CD14-positive monocyte (primary cell): ENCODE measurements around the gene KCTD2. TPM values are rescaled to one million over a fixed set of nuclear protein-coding genes. Genes with fewer than 3 reads are reported as not detected.

ENCODE experiments used
- DNase-seq, 3 donors: peaks; one replicate each; pipeline ENCODE4 v3.0.0-alpha.2; 2011 to 2022
- H2AFZ ChIP-seq: 2 replicates; pipeline ENCODE4 v1.6.0; 2012; ENCODE audit warnings: mild to moderate bottlenecking, low read depth, low read length, inconsistent platforms; ENCODE audit not compliant: insufficient read depth, poor library complexity, severe bottlenecking
- H3K27ac ChIP-seq, 2 donors: 1 replicate in 1 of 2; 2 replicates in 1 of 2; pipeline ENCODE4 v1.5.1; 2012 to 2013; ENCODE audit warnings: low read length in 2 of 2, control low read depth in 1 of 2, inconsistent platforms in 1 of 2, low read depth in 1 of 2, mild to moderate bottlenecking in 1 of 2
- H3K27me3 ChIP-seq, 2 donors: one replicate each; pipeline versions ENCODE4 v1.6.0 to v1.6.1; 2011 to 2013; ENCODE audit warnings: low read length in 2 of 2; ENCODE audit not compliant: control insufficient read depth in 2 of 2, insufficient read depth in 2 of 2
- H3K36me3 ChIP-seq, 2 donors: replicated peaks in 1 of 2; 1 replicate in 1 of 2; 2 replicates in 1 of 2; pipeline versions ENCODE4 v1.5.1 to v1.6.1; 2012 to 2013; ENCODE audit warnings: low read length in 2 of 2, control low read depth in 1 of 2, inconsistent platforms in 1 of 2, mild to moderate bottlenecking in 1 of 2; ENCODE audit not compliant: insufficient read depth in 2 of 2, control insufficient read depth in 1 of 2
- H3K4me1 ChIP-seq, 2 donors: 1 replicate in 1 of 2; 2 replicates in 1 of 2; pipeline versions ENCODE4 v1.5.1 to v1.6.1; 2012 to 2013; ENCODE audit warnings: low read length in 2 of 2, control low read depth in 1 of 2, inconsistent platforms in 1 of 2, mild to moderate bottlenecking in 1 of 2, moderate library complexity in 1 of 2; ENCODE audit not compliant: insufficient read depth in 2 of 2, control insufficient read depth in 1 of 2
- H3K4me2 ChIP-seq: replicated peaks from 2 replicates; pipeline ENCODE3; 2012; ENCODE audit warnings: low read length, moderate library complexity, mild to moderate bottlenecking; ENCODE audit not compliant: poor library complexity, severe bottlenecking; ENCODE audit errors: extremely low read depth
- H3K4me3 ChIP-seq, 3 experiments: fragments of 200-600 bp in 1 of 3; sonication (generic) in 1 of 3; replicated peaks in 1 of 3; 1 replicate in 2 of 3; 2 replicates in 1 of 3; pipeline ENCODE4 v1.5.1; 2011 to 2013; ENCODE audit warnings: low read length in 3 of 3, mild to moderate bottlenecking in 3 of 3, control low read depth in 2 of 3, low read depth in 2 of 3, inconsistent platforms in 1 of 3, moderate library complexity in 1 of 3
- H3K79me2 ChIP-seq: 2 replicates; pipeline ENCODE4 v1.6.0; 2012; ENCODE audit warnings: mild to moderate bottlenecking, control low read depth, inconsistent platforms, low read length, moderate library complexity; ENCODE audit not compliant: insufficient read depth
- H3K9ac ChIP-seq: 2 replicates; pipeline ENCODE4 v1.6.0; 2017; ENCODE audit warnings: low read length, mild to moderate bottlenecking; ENCODE audit not compliant: insufficient read depth, poor library complexity, severe bottlenecking
- H3K9me3 ChIP-seq, 2 donors: replicated peaks in 1 of 2; 1 replicate in 1 of 2; 2 replicates in 1 of 2; pipeline versions ENCODE4 v1.5.1 to v1.6.1; 2012 to 2013; ENCODE audit warnings: low read length in 2 of 2, control low read depth in 1 of 2; ENCODE audit not compliant: control insufficient read depth in 1 of 2, insufficient read depth in 1 of 2
- H4K20me1 ChIP-seq: 2 replicates; pipeline ENCODE4 v1.6.0; 2012; ENCODE audit warnings: mild to moderate bottlenecking, low read length, control low read depth, moderate library complexity; ENCODE audit not compliant: insufficient read depth
- H3K27ac Mint-ChIP-seq, 7 donors: one replicate each; pipeline ENCODE4 v1.8.0; 2020; ENCODE audit warnings: mild to moderate bottlenecking in 7 of 7, mixed read lengths in 7 of 7, moderate library complexity in 6 of 7, inconsistent platforms in 2 of 7
- H3K27me3 Mint-ChIP-seq, 3 donors: one replicate each; pipeline ENCODE4 v1.8.0; 2021 to 2022; ENCODE audit warnings: low read depth in 3 of 3, mild to moderate bottlenecking in 3 of 3, mixed read lengths in 3 of 3, moderate library complexity in 3 of 3, inconsistent platforms in 1 of 3
- H3K36me3 Mint-ChIP-seq, 2 donors: one replicate each; pipeline ENCODE4 v1.8.0; 2020; ENCODE audit warnings: mixed read lengths in 2 of 2, inconsistent platforms in 1 of 2, mild to moderate bottlenecking in 1 of 2
- H3K4me1 Mint-ChIP-seq: one replicate; pipeline ENCODE4 v1.8.0; 2020; ENCODE audit warnings: mild to moderate bottlenecking, mixed read lengths
- H3K4me3 Mint-ChIP-seq, 2 donors: one replicate each; pipeline ENCODE4 v1.8.0; 2020; ENCODE audit warnings: mild to moderate bottlenecking in 2 of 2, mixed read lengths in 2 of 2, moderate library complexity in 1 of 2
- H3K9me3 Mint-ChIP-seq, 7 donors: one replicate each; pipeline ENCODE4 v1.8.0; 2020 to 2022; ENCODE audit warnings: mixed read lengths in 7 of 7, mild to moderate bottlenecking in 6 of 7, moderate library complexity in 6 of 7, inconsistent platforms in 2 of 7
- WGBS: methylation state at CpG from one replicate; pipeline ENCODE4 v1.1.5; 2013; ENCODE audit warnings: missing lambda C conversion rate; ENCODE audit not compliant: insufficient coverage; 5-methylcytosine and 5-hydroxymethylcytosine counted together
- intact Hi-C, 2 donors: fragments of 100-400 bp; cut with micrococcal nuclease; formaldehyde crosslinking; loops; one replicate each; pipeline versions ENCODE4 v1.15.0 to v1.15.1; 2023
- polyA plus RNA-seq, 3 donors: library from polyadenylated mRNA; depleted of rRNA in 1 of 3; unstranded in 2 of 3; stranded (reverse) in 1 of 3; fragments of 300-500 nt in 2 of 3; fragments of >200 nt in 1 of 3; fragmentation: Illumina TruSeq in 2 of 3; gene quantifications; 1 replicate in 2 of 3; 2 replicates in 1 of 3; pipeline ENCODE4 v1.2.3, GENCODE V29; 2012 to 2021
- TF ChIP-seq, protein P1 (sequence below): fragments of 200-600 bp; IDR thresholded peaks from one replicate; pipeline ENCODE4 v1.8.0; 2022; ENCODE audit warnings: antibody characterized with exemption, mild to moderate bottlenecking

KCTD2 gene
- polyA plus RNA-seq, 3 donors: 2.8 to 17.0 (median 2.9) TPM

GRCh38 chr17:75077072-75077495 is 30.1 kb downstream of the KCTD2 start:
- no peaks in the 10 kb centered on the region for H3K36me3 Mint-ChIP-seq
- H4K20me1 ChIP-seq: no peaks in the 10 kb centered on the region
- peaks cover 0 to 4% (median 0%) of the 10 kb centered on the region in 7 donors for H3K9me3 Mint-ChIP-seq
- H3K27me3 ChIP-seq: no peaks in the 10 kb centered on the region
- peak overlapping the region in 1 of 2 donors; percentile 73 for H3K27ac ChIP-seq
- H3K9ac ChIP-seq: peak overlapping the region; percentile 68
- WGBS: 38% methylated on average over 27 of the region's 30 CpGs
- no peaks in the 10 kb centered on the region for H3K9me3 ChIP-seq
- H2AFZ ChIP-seq: peak overlapping the region; percentile 94
- H3K4me1 ChIP-seq: peaks cover 61 to 63% of the 10 kb centered on the region in 2 donors
- H3K36me3 ChIP-seq: no peaks in the 10 kb centered on the region
- intact Hi-C loops: loop anchor here in 1 of 2 donors (5.0 kb wide), 1 partner anchor 35 kb away; no protein-coding TSS in a partner anchor
- peaks cover 0 to 2% (median under 1%) of the 10 kb centered on the region in 3 donors for H3K27me3 Mint-ChIP-seq
- H3K4me2 ChIP-seq: peak overlapping the region; percentile 89
- peak overlapping the region; percentile 1 to 71 (median 11) for H3K4me3 ChIP-seq
- DNase-seq: no peak
- peak overlapping the region; percentile 75 to 89 for H3K4me3 Mint-ChIP-seq
- TF ChIP-seq, protein P1, sequence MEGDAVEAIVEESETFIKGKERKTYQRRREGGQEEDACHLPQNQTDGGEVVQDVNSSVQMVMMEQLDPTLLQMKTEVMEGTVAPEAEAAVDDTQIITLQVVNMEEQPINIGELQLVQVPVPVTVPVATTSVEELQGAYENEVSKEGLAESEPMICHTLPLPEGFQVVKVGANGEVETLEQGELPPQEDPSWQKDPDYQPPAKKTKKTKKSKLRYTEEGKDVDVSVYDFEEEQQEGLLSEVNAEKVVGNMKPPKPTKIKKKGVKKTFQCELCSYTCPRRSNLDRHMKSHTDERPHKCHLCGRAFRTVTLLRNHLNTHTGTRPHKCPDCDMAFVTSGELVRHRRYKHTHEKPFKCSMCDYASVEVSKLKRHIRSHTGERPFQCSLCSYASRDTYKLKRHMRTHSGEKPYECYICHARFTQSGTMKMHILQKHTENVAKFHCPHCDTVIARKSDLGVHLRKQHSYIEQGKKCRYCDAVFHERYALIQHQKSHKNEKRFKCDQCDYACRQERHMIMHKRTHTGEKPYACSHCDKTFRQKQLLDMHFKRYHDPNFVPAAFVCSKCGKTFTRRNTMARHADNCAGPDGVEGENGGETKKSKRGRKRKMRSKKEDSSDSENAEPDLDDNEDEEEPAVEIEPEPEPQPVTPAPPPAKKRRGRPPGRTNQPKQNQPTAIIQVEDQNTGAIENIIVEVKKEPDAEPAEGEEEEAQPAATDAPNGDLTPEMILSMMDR: no peak
- H3K27ac Mint-ChIP-seq: peak overlapping the region in 1 of 7 donors; percentile 73
- peaks cover 64% of the 10 kb centered on the region for H3K4me1 Mint-ChIP-seq
- H3K79me2 ChIP-seq: no peaks in the 10 kb centered on the region

GRCh38 chr17:75077496-75078283 is 30.7 kb downstream of the KCTD2 start:
- Histone ChIP-seq H3K36me3 (no peaks in the 10 kb centered on the region), H3K27me3 (no peaks in the 10 kb centered on the region), H3K4me1 (peaks cover 61 to 63% of the 10 kb centered on the region in 2 donors), H3K9ac (peak overlapping the region; percentile 68), H3K4me3 (peak overlapping the region; percentile 1 to 71 (median 23)), H3K79me2 (no peaks in the 10 kb centered on the region), H4K20me1 (no peaks in the 10 kb centered on the region), H3K27ac (peak overlapping the region; percentile 14 to 73), H2AFZ (peak overlapping the region; percentile 94), H3K9me3 (no peaks in the 10 kb centered on the region), H3K4me2 (peak overlapping the region; percentile 89)
- TF ChIP-seq, protein P1: peak; percentile 43
- intact Hi-C loops: loop anchor here in 1 of 2 donors (5.0 kb wide), 1 partner anchor 35 kb away; no protein-coding TSS in a partner anchor
- Mint-ChIP-seq H3K27me3 (peaks cover 0 to 4% (median 1%) of the 10 kb centered on the region in 3 donors), H3K36me3 (no peaks in the 10 kb centered on the region), H3K27ac (peak overlapping the region in 6 of 7 donors; percentile 25 to 87 (median 70)), H3K4me1 (peaks cover 64% of the 10 kb centered on the region), H3K4me3 (peak overlapping the region; percentile 75 to 89), H3K9me3 (peaks cover 0 to 4% (median 0%) of the 10 kb centered on the region in 7 donors)
- WGBS: 6% methylated on average over 39 of the region's 53 CpGs
- peak; percentile 56 to 74 (median 60) for DNase-seq
